HCT116 (cell line): ENCODE measurements around the gene IL17A. TPM values are rescaled to one million over a fixed set of nuclear protein-coding genes. Genes with fewer than 3 reads are reported as not detected.
"Not testable (repeated sequence)": the region's sequence is repeated elsewhere in the genome, so short reads cannot be mapped to it uniquely, and the experiment has no call there.

Experiments
- ATAC-seq: fragments of 200-7000 bp; cut with Tn5 transposase; 2 replicates; pipeline ENCODE4 v1.9.1; 2020; ENCODE audit warnings: mild to moderate bottlenecking, moderate library complexity
- BruUV-seq: library from RNA; stranded (reverse); fragments of 400-500 nt; replicated peaks from 2 replicates; lab custom pipeline; 2021; lab: Mats Ljungman, UMichigan
- CTCF ChIA-PET: fragments of 300-600 bp; sonication (Branson Sonifier 250); formaldehyde crosslinking; loops from one replicate; lab custom pipeline; 2021; ENCODE audit warnings: antibody characterized with exemption; lab: Charles Lee
- POLR2A ChIA-PET: fragments of 300-600, 350-600 bp; sonication (Branson Sonifier 250); formaldehyde crosslinking; loops from one replicate; lab custom pipeline; 2021; ENCODE audit warnings: antibody characterized with exemption; lab: Charles Lee
- RAD21 ChIA-PET, 2 experiments: fragments of 300-600 bp; sonication (Branson Sonifier 250); formaldehyde crosslinking; loops; one replicate each; lab custom pipeline; 2023; ENCODE audit warnings: low total read pairs in 2 of 2; ENCODE audit not compliant: uncharacterized antibody in 2 of 2, unreplicated experiment in 2 of 2, low non-redundant PET in 1 of 2; lab: Charles Lee
- DNase-seq: peaks from one replicate; pipeline ENCODE4 v3.0.0-alpha.2; 2010; ENCODE audit warnings: low read depth, low spot score
- H2AFZ ChIP-seq: fragments of 200-600 bp; shearing (Covaris generic), sonication (generic); 2 replicates; pipeline ENCODE4 v1.6.1; 2017; ENCODE audit warnings: low read depth, mixed run types, mixed read lengths, antibody characterized with exemption, low read length; ENCODE audit not compliant: poor library complexity, severe bottlenecking
- H3K27ac ChIP-seq: 2 replicates; pipeline ENCODE4 v1.5.1; 2012; ENCODE audit warnings: low read depth, low read length
- H3K27me3 ChIP-seq: fragments of 200-600 bp; sonication (generic); 2 replicates; pipeline ENCODE4 v1.6.1; 2016; ENCODE audit warnings: mixed run types, low read length, mixed read lengths; ENCODE audit not compliant: insufficient read depth
- H3K36me3 ChIP-seq, 2 experiments: fragments of 200-500 bp in 1 of 2; fragments of 200-600 bp in 1 of 2; sonication (Bioruptor generic) in 1 of 2; sonication (generic) in 1 of 2; 2 replicates each; pipeline versions ENCODE4 v1.5.1 to v1.6.1; 2014 to 2016; ENCODE audit warnings: low read length in 2 of 2, inconsistent platforms in 1 of 2, mixed read lengths in 1 of 2, mixed run types in 1 of 2; ENCODE audit not compliant: insufficient read depth in 2 of 2, control insufficient read depth in 1 of 2
- H3K4me1 ChIP-seq, 2 experiments: fragments of 200-600 bp in 1 of 2; sonication (generic) in 1 of 2; 2 replicates each; pipeline versions ENCODE4 v1.5.1 to v1.6.1; 2012 to 2017; ENCODE audit warnings: low read length in 2 of 2, inconsistent platforms in 1 of 2, mild to moderate bottlenecking in 1 of 2, mixed read lengths in 1 of 2, mixed run types in 1 of 2, moderate library complexity in 1 of 2; ENCODE audit not compliant: insufficient read depth in 2 of 2, control insufficient read depth in 1 of 2
- H3K4me2 ChIP-seq: fragments of 200-600 bp; sonication (generic); 2 replicates; pipeline ENCODE4 v1.6.1; 2017; ENCODE audit warnings: mixed run types, low read length, mixed read lengths
- H3K4me3 ChIP-seq, 2 experiments: fragments of 200-600 bp in 1 of 2; sonication (generic) in 1 of 2; replicated peaks in 1 of 2; 2 replicates each; pipeline ENCODE4 v1.5.1; 2011 to 2016; ENCODE audit warnings: low read length in 2 of 2, control low read depth in 1 of 2, low read depth in 1 of 2, mild to moderate bottlenecking in 1 of 2, mixed read lengths in 1 of 2, mixed run types in 1 of 2
- H3K79me2 ChIP-seq: fragments of 200-600 bp; sonication (generic); 2 replicates; pipeline ENCODE4 v1.6.1; 2017; ENCODE audit warnings: mild to moderate bottlenecking, mixed run types, low read length, moderate library complexity, mixed read lengths; ENCODE audit not compliant: insufficient read depth
- H3K9ac ChIP-seq: fragments of 200-600 bp; sonication (generic); 2 replicates; pipeline ENCODE4 v1.6.1; 2016; ENCODE audit warnings: low read length, mixed read lengths
- H3K9me2 ChIP-seq: fragments of 200-600 bp; sonication (generic), shearing (Covaris generic); 2 replicates; pipeline ENCODE4 v1.6.1; 2017; ENCODE audit warnings: mixed run types, mild to moderate bottlenecking, moderate library complexity; ENCODE audit not compliant: insufficient read depth
- H3K9me3 ChIP-seq, 2 experiments: fragments of 200-500 bp in 1 of 2; fragments of 200-600 bp in 1 of 2; sonication (Bioruptor generic) in 1 of 2; sonication (generic) in 1 of 2; 2 replicates each; pipeline ENCODE4 v1.6.1; 2014 to 2017; ENCODE audit warnings: low read length in 2 of 2, mixed read lengths in 2 of 2, inconsistent platforms in 1 of 2, low read depth in 1 of 2, mild to moderate bottlenecking in 1 of 2, mixed run types in 1 of 2, moderate library complexity in 1 of 2; ENCODE audit not compliant: control insufficient read depth in 1 of 2, insufficient read depth in 1 of 2
- H4K20me1 ChIP-seq: fragments of 200-600 bp; sonication (generic), shearing (Covaris generic); 2 replicates; pipeline ENCODE4 v1.6.1; 2017; ENCODE audit warnings: mixed run types, mild to moderate bottlenecking, moderate library complexity; ENCODE audit not compliant: insufficient read depth
- CBX3 ChIP-seq: IDR thresholded peaks from 2 replicates; pipeline ENCODE4 v1.6.1; 2012; ENCODE audit warnings: low read depth
- CEBPB ChIP-seq: IDR thresholded peaks from 2 replicates; pipeline ENCODE4 v1.6.1; 2012; ENCODE audit warnings: low read depth
- EGR1 ChIP-seq: IDR thresholded peaks from 2 replicates; pipeline ENCODE4 v1.6.1; 2012; ENCODE audit warnings: low read depth
- ELF1 ChIP-seq: IDR thresholded peaks from 2 replicates; pipeline ENCODE4 v1.6.1; 2012; ENCODE audit warnings: low read depth, borderline replicate concordance
- EZH2 ChIP-seq: fragments of 200-600 bp; sonication (generic); IDR thresholded peaks from 2 replicates; pipeline ENCODE4 v1.6.1; 2017; ENCODE audit warnings: antibody characterized with exemption, mixed run types
- FOSL1 ChIP-seq: IDR thresholded peaks from 2 replicates; pipeline ENCODE4 v1.6.1; 2012; ENCODE audit warnings: low read depth
- JUND ChIP-seq: IDR thresholded peaks from 2 replicates; pipeline ENCODE4 v1.6.1; 2012
- POLR2A ChIP-seq: IDR thresholded peaks from 2 replicates; pipeline ENCODE4 v1.7.0; 2011; ENCODE audit warnings: borderline replicate concordance; ENCODE audit not compliant: insufficient read depth, insufficient read length; ENCODE audit errors: extremely low read depth
- POLR2AphosphoS5 ChIP-seq: IDR thresholded peaks from 2 replicates; pipeline ENCODE4 v1.6.1; 2011; ENCODE audit warnings: mild to moderate bottlenecking, low read depth, low read length, moderate library complexity
- RAD21 ChIP-seq: IDR thresholded peaks from 2 replicates; pipeline ENCODE4 v1.6.1; 2012; ENCODE audit warnings: low read depth, mild to moderate bottlenecking
- SIN3A ChIP-seq: IDR thresholded peaks from 2 replicates; pipeline ENCODE4 v1.6.1; 2012; ENCODE audit warnings: low read depth
- SP1 ChIP-seq: IDR thresholded peaks from 2 replicates; pipeline ENCODE4 v1.6.1; 2012; ENCODE audit warnings: low read depth
- SRF ChIP-seq: IDR thresholded peaks from 2 replicates; pipeline ENCODE4 v1.6.1; 2012; ENCODE audit warnings: low read depth
- YY1 ChIP-seq: IDR thresholded peaks from 2 replicates; pipeline ENCODE4 v1.6.1; 2011; ENCODE audit warnings: low read length, low read depth, moderate library complexity, mild to moderate bottlenecking; ENCODE audit not compliant: insufficient replicate concordance; ENCODE audit errors: extremely low read depth
- ZFX ChIP-seq: fragments of 450-650 bp; IDR thresholded peaks from 2 replicates; pipeline ENCODE4 v1.6.1; 2017
- intact Hi-C: fragments of 100-400 bp; cut with micrococcal nuclease; formaldehyde crosslinking; loops from 2 replicates; pipeline ENCODE4 v1.10.0; 2022
- total RNA-seq: library from RNA; stranded (reverse); gene quantifications from one replicate; pipeline ENCODE4 v1.2.1, GENCODE V29; 2021; ENCODE audit not compliant: unreplicated experiment
- TF ChIP-seq, protein P1 (sequence below): IDR thresholded peaks from 2 replicates; pipeline ENCODE4 v1.6.1; 2012; ENCODE audit warnings: low read depth
- TF ChIP-seq, protein P2 (sequence below): IDR thresholded peaks from 2 replicates; pipeline ENCODE4 v1.6.1; 2012
- TF ChIP-seq, protein P3 (sequence below): IDR thresholded peaks from 2 replicates; pipeline ENCODE4 v1.6.1; 2011; ENCODE audit warnings: mild to moderate bottlenecking, low read length, moderate library complexity; ENCODE audit not compliant: insufficient replicate concordance; ENCODE audit errors: extremely low read depth
- TF ChIP-seq, protein P4 (sequence below): IDR thresholded peaks from 2 replicates; pipeline ENCODE4 v1.6.1; 2012

IL17A gene
- total RNA-seq, 1 experiment from 2014 or later = not detected

DNA sequence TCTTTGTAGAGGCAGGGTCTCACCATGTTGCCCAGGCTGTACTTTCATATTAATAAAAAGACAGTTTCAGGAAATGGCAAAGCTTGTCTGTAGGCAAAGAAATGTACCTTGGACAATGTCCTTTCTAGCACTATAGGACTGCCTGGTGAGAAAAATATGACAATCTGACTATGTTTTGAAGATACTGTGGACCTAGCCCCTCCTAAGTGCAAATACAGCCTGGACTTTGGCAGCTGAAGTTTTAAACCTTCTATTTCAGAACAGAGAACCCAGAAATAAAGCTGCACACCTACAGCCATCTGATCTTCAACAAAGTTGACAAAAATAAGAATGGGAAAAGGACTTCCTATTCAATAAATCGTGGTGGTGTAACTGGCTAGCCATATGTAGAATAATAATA, 18.9 kb upstream of the IL17A start:
- no peak overlapping the region for H3K4me2 ChIP-seq
- POLR2A ChIA-PET = no interaction called here
- H3K4me1 ChIP-seq = no peaks in the 10 kb centered on the region
- no peak for ATAC-seq
- RAD21 ChIA-PET = no interaction called here
- no peaks in the 10 kb centered on the region for H3K9me3 ChIP-seq
- no peaks in the 10 kb centered on the region for H3K27me3 ChIP-seq
- H3K9me2 ChIP-seq = no peaks in the 10 kb centered on the region
- no peak for DNase-seq
- H3K9ac ChIP-seq = no peak overlapping the region
- intact Hi-C loops = no loop called here
- no TSS peak for BruUV-seq
- H3K27ac ChIP-seq = no peak overlapping the region
- no peaks in the 10 kb centered on the region for H4K20me1 ChIP-seq
- no peaks in the 10 kb centered on the region for H3K79me2 ChIP-seq
- H3K4me3 ChIP-seq = no peak overlapping the region
- H2AFZ ChIP-seq = no peak overlapping the region
- CTCF ChIA-PET = no interaction called here
- TF ChIP-seq, protein P1, sequence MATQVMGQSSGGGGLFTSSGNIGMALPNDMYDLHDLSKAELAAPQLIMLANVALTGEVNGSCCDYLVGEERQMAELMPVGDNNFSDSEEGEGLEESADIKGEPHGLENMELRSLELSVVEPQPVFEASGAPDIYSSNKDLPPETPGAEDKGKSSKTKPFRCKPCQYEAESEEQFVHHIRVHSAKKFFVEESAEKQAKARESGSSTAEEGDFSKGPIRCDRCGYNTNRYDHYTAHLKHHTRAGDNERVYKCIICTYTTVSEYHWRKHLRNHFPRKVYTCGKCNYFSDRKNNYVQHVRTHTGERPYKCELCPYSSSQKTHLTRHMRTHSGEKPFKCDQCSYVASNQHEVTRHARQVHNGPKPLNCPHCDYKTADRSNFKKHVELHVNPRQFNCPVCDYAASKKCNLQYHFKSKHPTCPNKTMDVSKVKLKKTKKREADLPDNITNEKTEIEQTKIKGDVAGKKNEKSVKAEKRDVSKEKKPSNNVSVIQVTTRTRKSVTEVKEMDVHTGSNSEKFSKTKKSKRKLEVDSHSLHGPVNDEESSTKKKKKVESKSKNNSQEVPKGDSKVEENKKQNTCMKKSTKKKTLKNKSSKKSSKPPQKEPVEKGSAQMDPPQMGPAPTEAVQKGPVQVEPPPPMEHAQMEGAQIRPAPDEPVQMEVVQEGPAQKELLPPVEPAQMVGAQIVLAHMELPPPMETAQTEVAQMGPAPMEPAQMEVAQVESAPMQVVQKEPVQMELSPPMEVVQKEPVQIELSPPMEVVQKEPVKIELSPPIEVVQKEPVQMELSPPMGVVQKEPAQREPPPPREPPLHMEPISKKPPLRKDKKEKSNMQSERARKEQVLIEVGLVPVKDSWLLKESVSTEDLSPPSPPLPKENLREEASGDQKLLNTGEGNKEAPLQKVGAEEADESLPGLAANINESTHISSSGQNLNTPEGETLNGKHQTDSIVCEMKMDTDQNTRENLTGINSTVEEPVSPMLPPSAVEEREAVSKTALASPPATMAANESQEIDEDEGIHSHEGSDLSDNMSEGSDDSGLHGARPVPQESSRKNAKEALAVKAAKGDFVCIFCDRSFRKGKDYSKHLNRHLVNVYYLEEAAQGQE = no peak
- no peak for TF ChIP-seq JUND
- TF ChIP-seq, protein P2, sequence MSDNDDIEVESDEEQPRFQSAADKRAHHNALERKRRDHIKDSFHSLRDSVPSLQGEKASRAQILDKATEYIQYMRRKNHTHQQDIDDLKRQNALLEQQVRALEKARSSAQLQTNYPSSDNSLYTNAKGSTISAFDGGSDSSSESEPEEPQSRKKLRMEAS = no peak
- TF ChIP-seq ELF1 = no peak
- no peak for TF ChIP-seq CEBPB
- TF ChIP-seq SRF = no peak
- no peak for TF ChIP-seq ZFX
- no peak for TF ChIP-seq POLR2A
- no peak for TF ChIP-seq EGR1
- TF ChIP-seq POLR2AphosphoS5 = no peak
- TF ChIP-seq, protein P3, sequence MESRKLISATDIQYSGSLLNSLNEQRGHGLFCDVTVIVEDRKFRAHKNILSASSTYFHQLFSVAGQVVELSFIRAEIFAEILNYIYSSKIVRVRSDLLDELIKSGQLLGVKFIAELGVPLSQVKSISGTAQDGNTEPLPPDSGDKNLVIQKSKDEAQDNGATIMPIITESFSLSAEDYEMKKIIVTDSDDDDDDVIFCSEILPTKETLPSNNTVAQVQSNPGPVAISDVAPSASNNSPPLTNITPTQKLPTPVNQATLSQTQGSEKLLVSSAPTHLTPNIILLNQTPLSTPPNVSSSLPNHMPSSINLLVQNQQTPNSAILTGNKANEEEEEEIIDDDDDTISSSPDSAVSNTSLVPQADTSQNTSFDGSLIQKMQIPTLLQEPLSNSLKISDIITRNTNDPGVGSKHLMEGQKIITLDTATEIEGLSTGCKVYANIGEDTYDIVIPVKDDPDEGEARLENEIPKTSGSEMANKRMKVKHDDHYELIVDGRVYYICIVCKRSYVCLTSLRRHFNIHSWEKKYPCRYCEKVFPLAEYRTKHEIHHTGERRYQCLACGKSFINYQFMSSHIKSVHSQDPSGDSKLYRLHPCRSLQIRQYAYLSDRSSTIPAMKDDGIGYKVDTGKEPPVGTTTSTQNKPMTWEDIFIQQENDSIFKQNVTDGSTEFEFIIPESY = no peak
- no peak for TF ChIP-seq FOSL1
- no peak for TF ChIP-seq YY1
- no peak for TF ChIP-seq EZH2
- TF ChIP-seq CBX3 = no peak
- TF ChIP-seq SP1 = no peak
- TF ChIP-seq, protein P4, sequence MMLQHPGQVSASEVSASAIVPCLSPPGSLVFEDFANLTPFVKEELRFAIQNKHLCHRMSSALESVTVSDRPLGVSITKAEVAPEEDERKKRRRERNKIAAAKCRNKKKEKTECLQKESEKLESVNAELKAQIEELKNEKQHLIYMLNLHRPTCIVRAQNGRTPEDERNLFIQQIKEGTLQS = no peak
- TF ChIP-seq RAD21 = no peak
- no peak for TF ChIP-seq SIN3A
- no peaks in the 10 kb centered on the region for H3K36me3 ChIP-seq

DNA sequence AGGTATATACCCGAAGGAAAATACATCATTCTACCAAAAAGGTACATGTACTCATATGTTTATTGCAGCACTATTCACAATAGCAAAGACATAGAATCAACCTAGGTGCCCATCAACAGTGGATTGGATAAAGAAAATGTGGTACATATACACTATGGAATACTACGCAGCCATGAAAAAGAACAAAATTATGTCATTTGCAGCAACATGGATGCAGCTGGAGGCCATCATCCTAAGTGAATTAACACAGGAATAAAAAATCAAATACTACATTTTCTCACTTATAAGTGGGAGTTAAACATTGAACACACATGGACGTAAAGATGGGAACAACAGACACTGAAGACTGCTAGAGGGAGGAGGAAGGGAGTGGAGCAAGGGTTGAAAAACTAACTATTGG, 17.8 kb upstream of the IL17A start:
- H4K20me1 ChIP-seq, POLR2A ChIA-PET, CTCF ChIA-PET: not testable (repeated sequence)

More for the DNA sequence above, 17.8 kb upstream of the IL17A start:
- H3K36me3 ChIP-seq, DNase-seq, H3K9me3 ChIP-seq, H3K4me1 ChIP-seq, H3K4me2 ChIP-seq, H3K27ac ChIP-seq, intact Hi-C loops, H3K4me3 ChIP-seq, ATAC-seq, H3K9ac ChIP-seq, H2AFZ ChIP-seq, H3K79me2 ChIP-seq, BruUV-seq, H3K9me2 ChIP-seq, RAD21 ChIA-PET, H3K27me3 ChIP-seq: not testable (repeated sequence)
